SK-N-MC (cell line): ENCODE results near the gene SRCAP.

Experiments
- DNase-seq: peaks from one replicate; pipeline ENCODE4 v3.0.0-alpha.2; 2011; ENCODE audit warnings: low read depth, low spot score
- H3K27ac ChIP-seq: fragments of 200-600 bp; sonication (generic); 2 replicates; pipeline ENCODE4 v1.5.1; 2016; ENCODE audit warnings: mixed run types
- H3K36me3 ChIP-seq: fragments of 200-600 bp; sonication (generic); 2 replicates; pipeline ENCODE4 v1.6.1; 2017; ENCODE audit warnings: antibody characterized with exemption, low read length, mixed read lengths; ENCODE audit not compliant: insufficient read depth
- H3K4me3 ChIP-seq: fragments of 200-600 bp; sonication (generic); 2 replicates; pipeline ENCODE4 v1.5.1; 2016
- H3K9ac ChIP-seq: fragments of 200-600 bp; sonication (generic); 2 replicates; pipeline ENCODE4 v1.8.0; 2017; ENCODE audit warnings: mixed run types, mixed read lengths; ENCODE audit not compliant: insufficient read length
- H3K9me3 ChIP-seq: fragments of 200-600 bp; sonication (generic); 2 replicates; pipeline ENCODE4 v1.6.1; 2017; ENCODE audit warnings: low read depth, mild to moderate bottlenecking, antibody characterized with exemption, low read length, moderate library complexity, mixed read lengths
- EZH2 ChIP-seq: fragments of 200-600 bp; sonication (generic); IDR thresholded peaks from one replicate; pipeline ENCODE4 v1.6.1; 2017; ENCODE audit warnings: antibody characterized with exemption
- FOXP2 ChIP-seq: optimal IDR thresholded peaks from 2 replicates; pipeline ENCODE3; 2011; ENCODE audit warnings: mild to moderate bottlenecking, moderate library complexity; ENCODE audit not compliant: insufficient read depth; ENCODE audit errors: extremely low read length, control extremely low read depth
- POLR2AphosphoS5 ChIP-seq: IDR thresholded peaks from 2 replicates; pipeline ENCODE4 v1.6.1; 2012; ENCODE audit warnings: mild to moderate bottlenecking, low read depth, low read length, borderline replicate concordance

Gene SRCAP

GRCh38 chr16:30660424-30661261 lies 38.3 kb upstream of the SRCAP start:
- Histone ChIP-seq H3K9me3 (no peaks in the 10 kb centered on the region), H3K9ac (peak overlapping the region; percentile 97), H3K27ac (no peak overlapping the region), H3K4me3 (peak overlapping the region; percentile 96), H3K36me3 (peaks cover 46% of the 10 kb centered on the region)
- TF ChIP-seq EZH2 (no peak), FOXP2 (no peak), POLR2AphosphoS5 (no peak)
- DNase-seq: no peak

- no peak for TF ChIP-seq POLR2AphosphoS5
- no peak for TF ChIP-seq FOXP2
- TF ChIP-seq EZH2: no peak
- H3K9ac ChIP-seq: no peak overlapping the region
- peaks cover 57% of the 10 kb centered on the region for H3K36me3 ChIP-seq
- no peak for DNase-seq
- no peaks in the 10 kb centered on the region for H3K9me3 ChIP-seq
- no peak overlapping the region for H3K4me3 ChIP-seq
- no peak overlapping the region for H3K27ac ChIP-seq
Observed at GRCh38 chr16:30662449-30662848, 36.5 kb upstream of the SRCAP start.

GRCh38 chr16:30663038-30663437 lies 35.9 kb upstream of the SRCAP start:
- no peak overlapping the region for H3K9ac ChIP-seq
- TF ChIP-seq POLR2AphosphoS5 (no peak), FOXP2 (no peak), EZH2 (no peak)
- H3K36me3 ChIP-seq: peaks cover 62% of the 10 kb centered on the region
- H3K9me3 ChIP-seq: no peaks in the 10 kb centered on the region
- DNase-seq: no peak
- no peak overlapping the region for H3K27ac ChIP-seq
- no peak overlapping the region for H3K4me3 ChIP-seq

- H3K4me3 ChIP-seq: no peak overlapping the region
Observed at GRCh38 chr16:30663820-30664219, 35.2 kb upstream of the SRCAP start.

GRCh38 chr16:30664616-30665109 lies 34.3 kb upstream of the SRCAP start:
- peaks cover 73% of the 10 kb centered on the region for H3K36me3 ChIP-seq
- no peak overlapping the region for H3K27ac ChIP-seq
- no peak for DNase-seq
- TF ChIP-seq FOXP2 (no peak), POLR2AphosphoS5 (no peak), EZH2 (no peak)
- H3K4me3 ChIP-seq: no peak overlapping the region
- no peaks in the 10 kb centered on the region for H3K9me3 ChIP-seq
- H3K9ac ChIP-seq: no peak overlapping the region

More at GRCh38 chr16:30663820-30664219, 35.2 kb upstream of the SRCAP start:
- Histone ChIP-seq H3K36me3 (peaks cover 66% of the 10 kb centered on the region), H3K9me3 (no peaks in the 10 kb centered on the region), H3K9ac (no peak overlapping the region), H3K27ac (no peak overlapping the region)
- DNase-seq: no peak
- TF ChIP-seq EZH2: no peak
- TF ChIP-seq FOXP2: no peak
- TF ChIP-seq POLR2AphosphoS5: no peak

- Histone ChIP-seq H3K9ac (no peak overlapping the region), H3K9me3 (no peaks in the 10 kb centered on the region), H3K36me3 (peaks cover 76% of the 10 kb centered on the region), H3K27ac (no peak overlapping the region), H3K4me3 (no peak overlapping the region)
- no peak for DNase-seq
- TF ChIP-seq POLR2AphosphoS5: no peak
Observed at GRCh38 chr16:30665155-30665829, 33.7 kb upstream of the SRCAP start.

GRCh38 chr16:30665830-30666190 lies 33.2 kb upstream of the SRCAP start:
- H3K36me3 ChIP-seq: peaks cover 73% of the 10 kb centered on the region
- no peak for DNase-seq
- TF ChIP-seq FOXP2: no peak
- no peak for TF ChIP-seq EZH2
- TF ChIP-seq POLR2AphosphoS5: no peak
- H3K27ac ChIP-seq: no peak overlapping the region
- no peak overlapping the region for H3K9ac ChIP-seq
- no peak overlapping the region for H3K4me3 ChIP-seq
- H3K9me3 ChIP-seq: no peaks in the 10 kb centered on the region

- Histone ChIP-seq H3K9me3 (no peaks in the 10 kb centered on the region), H3K27ac (no peak overlapping the region), H3K4me3 (no peak overlapping the region), H3K9ac (no peak overlapping the region), H3K36me3 (peaks cover 70% of the 10 kb centered on the region)
- no peak for TF ChIP-seq FOXP2
- TF ChIP-seq POLR2AphosphoS5: no peak
- DNase-seq: no peak
Observed at GRCh38 chr16:30666681-30667080, 32.3 kb upstream of the SRCAP start.
